Nucleus accumbens (tissue), 56 donors: ENCODE data around the gene TXK.
"Not testable (repeated sequence)": the region's sequence is repeated elsewhere in the genome, so short reads cannot be mapped to it uniquely, and the experiment has no call there.

ENCODE experiments used
- DNase-seq, 56 donors: peaks; one replicate each; lab custom pipeline; 2025; lab: John Stamatoyannopoulos, UW

TXK gene

GRCh38 chr4:48134081-48134480, at the start of gene TXK:
Gene TXK (minus strand): TSS chr4:48134250. CDS start chr4:48134170, 80 bp downstream.
- no peak for DNase-seq

GRCh38 chr4:48180234-48180633, 46.2 kb upstream of the TXK start:
- DNase-seq = no peak

GRCh38 chr4:48178931-48179330, 44.9 kb upstream of the TXK start:
- DNase-seq = no peak

GRCh38 chr4:48175806-48176205, 41.8 kb upstream of the TXK start:
- DNase-seq = no peak

GRCh38 chr4:48175328-48175727, 41.3 kb upstream of the TXK start:
- DNase-seq = no peak

- DNase-seq = peak in 1 of 56 donors; percentile 14
Observed at GRCh38 chr4:48173056-48173991, 39.3 kb upstream of the TXK start.

- DNase-seq = no peak
Observed at GRCh38 chr4:48172651-48173050, 38.6 kb upstream of the TXK start.

- no peak for DNase-seq
Observed at GRCh38 chr4:48169636-48170035, 35.6 kb upstream of the TXK start.

- DNase-seq = no peak
Observed at GRCh38 chr4:48167538-48168263, 33.7 kb upstream of the TXK start.

GRCh38 chr4:48164561-48164960, 30.5 kb upstream of the TXK start:
- DNase-seq = not testable (repeated sequence)

GRCh38 chr4:48163746-48164145, 29.7 kb upstream of the TXK start:
- DNase-seq = no peak

- DNase-seq = peak in 2 of 56 donors; percentile 2 to 7
Observed at GRCh38 chr4:48162162-48162561, 28.1 kb upstream of the TXK start.

GRCh38 chr4:48157271-48157670, 23.2 kb upstream of the TXK start:
- DNase-seq = no peak

GRCh38 chr4:48156423-48156822, 22.4 kb upstream of the TXK start:
- DNase-seq = no peak

GRCh38 chr4:48153791-48154550, 19.9 kb upstream of the TXK start:
- no peak for DNase-seq

GRCh38 chr4:48152259-48152658, 18.2 kb upstream of the TXK start:
- DNase-seq = no peak

GRCh38 chr4:48149827-48150370, 15.8 kb upstream of the TXK start:
- DNase-seq = no peak

GRCh38 chr4:48147621-48148020, 13.6 kb upstream of the TXK start:
- DNase-seq = no peak

GRCh38 chr4:48141048-48141447, 7.0 kb upstream of the TXK start:
- no peak for DNase-seq

- DNase-seq = peak in 5 of 56 donors; percentile 1 to 24 (median 4)
Observed at GRCh38 chr4:48139691-48140090, 5.6 kb upstream of the TXK start.

- DNase-seq = no peak
Observed at GRCh38 chr4:48138936-48139335, 4.9 kb upstream of the TXK start.
